ENCODE results near the gene GDE1.
"Not testable (repeated sequence)": the region's sequence is repeated elsewhere in the genome, so short reads cannot be mapped to it uniquely, and the experiment has no call there.

- not testable (repeated sequence) for TF ChIP-seq CTCF (IDR thresholded peaks at IDR 0.05); POLR2A (IDR thresholded peaks at IDR 0.05); POLR2AphosphoS5 (IDR thresholded peaks at IDR 0.05; ENCODE audit: insufficient read depth in 1 of 2, low read depth in 1 of 2)
Measured at GRCh38 chr16:19543278-19543996, 21.5 kb upstream of the GDE1 start.

Data from vagina (tissue), 2 donors.